NK-92 treated with Interleukin-12 subunit alpha and Interleukin-12 subunit beta, amount 100 ng/mL, for 24 hours (cell line): ENCODE measurements around the gene ATAD3B.
"Not testable (repeated sequence)": the region's sequence is repeated elsewhere in the genome, so short reads cannot be mapped to it uniquely, and the experiment has no call there.

Experiments used
- DNase-seq: peaks from one replicate; lab custom pipeline; 2025; lab: John Stamatoyannopoulos, UW

The ATAD3B gene

DNA sequence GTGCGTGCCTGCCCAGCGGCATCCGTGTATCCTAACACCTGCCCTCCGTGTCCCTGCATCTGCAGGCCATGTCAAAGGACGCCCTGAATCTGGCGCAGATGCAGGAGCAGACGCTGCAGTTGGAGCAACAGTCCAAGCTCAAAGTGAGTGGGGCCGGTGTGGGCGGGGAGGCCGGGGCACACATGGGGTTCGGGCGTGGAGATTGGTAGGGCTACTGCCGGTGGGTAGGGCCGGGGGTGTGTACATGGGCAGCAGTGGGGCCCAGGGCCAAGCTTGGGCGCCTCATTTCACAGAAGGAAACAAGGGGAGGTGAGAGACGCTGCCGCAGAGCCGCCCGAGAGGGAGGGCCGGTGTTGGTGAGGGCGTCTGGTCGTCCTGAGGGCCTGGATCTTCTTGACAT is 20.9 kb upstream of the ATAD3B start:
- DNase-seq = not testable (repeated sequence)

DNA sequence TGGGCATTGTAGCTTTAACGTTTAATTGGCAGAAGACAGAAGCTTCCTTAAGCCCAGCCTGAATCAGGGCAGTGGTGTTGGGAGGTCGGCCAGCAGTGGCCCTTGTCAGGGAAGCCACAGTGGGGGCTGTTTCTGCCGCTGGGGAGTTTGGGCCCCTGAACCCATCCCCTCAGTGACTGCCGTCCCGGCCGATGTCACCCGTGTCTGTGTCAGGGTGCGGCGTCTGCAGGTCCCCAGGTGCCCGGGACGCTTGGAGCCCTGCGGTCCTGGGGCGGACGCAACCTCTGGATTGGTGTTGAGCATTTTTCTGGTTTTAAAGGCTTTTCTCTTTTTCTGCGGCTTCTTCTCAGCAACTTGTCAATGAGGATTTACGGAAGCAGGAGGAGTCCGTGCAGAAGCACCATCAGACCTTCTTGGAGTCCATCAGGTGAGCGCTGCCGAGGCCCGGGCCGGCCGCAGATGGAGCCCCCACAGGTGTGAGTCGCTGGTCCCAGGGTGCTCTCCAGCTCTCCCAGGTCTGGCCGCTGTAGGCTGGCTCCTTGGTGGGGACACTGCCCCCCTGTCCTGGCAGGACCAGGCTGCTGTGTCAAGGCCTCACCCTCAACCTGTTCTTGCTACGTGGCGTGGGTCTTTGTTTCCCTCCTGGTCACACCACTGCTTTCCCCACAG is 19.7 kb upstream of the ATAD3B start:
- no peak for DNase-seq

DNA sequence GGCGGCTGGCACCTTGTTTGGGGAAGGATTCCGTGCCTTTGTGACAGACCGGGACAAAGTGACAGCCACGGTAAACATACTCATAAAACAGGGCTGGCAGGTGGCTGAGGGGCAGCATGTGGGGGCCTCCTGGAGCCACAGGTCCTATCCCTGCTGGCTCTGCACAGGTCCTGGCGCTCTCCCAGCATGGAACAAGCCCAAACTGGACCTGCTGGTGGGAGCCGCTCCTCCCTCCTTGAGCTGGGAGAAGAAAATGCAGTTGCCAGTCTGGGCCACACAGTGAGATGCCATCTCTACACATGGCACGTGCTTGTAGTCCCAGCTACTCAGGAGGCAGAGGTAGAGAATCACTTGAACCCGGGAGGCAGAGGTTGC is 19.2 kb upstream of the ATAD3B start:
- DNase-seq = not testable (repeated sequence)

DNA sequence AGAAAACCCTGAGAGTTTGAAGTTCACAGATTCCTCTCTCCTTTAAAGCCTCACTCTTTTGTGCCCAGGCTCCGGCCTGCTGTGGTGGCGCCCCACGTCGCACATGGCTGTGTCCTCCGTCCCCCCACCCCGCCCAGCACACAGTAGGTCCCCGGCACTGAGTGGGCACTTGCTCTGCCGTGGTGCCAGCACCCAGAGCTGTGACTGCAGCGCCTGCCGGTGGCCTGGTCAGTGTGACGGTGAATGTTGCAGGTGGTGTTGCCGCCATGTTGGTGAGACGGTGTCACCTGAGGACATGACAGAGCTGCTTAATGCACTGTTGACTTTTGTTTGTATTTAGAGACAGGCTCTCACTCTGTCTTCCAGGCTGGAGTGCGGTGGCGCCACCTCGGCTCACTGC is 18.7 kb upstream of the ATAD3B start:
- DNase-seq = no peak

DNA sequence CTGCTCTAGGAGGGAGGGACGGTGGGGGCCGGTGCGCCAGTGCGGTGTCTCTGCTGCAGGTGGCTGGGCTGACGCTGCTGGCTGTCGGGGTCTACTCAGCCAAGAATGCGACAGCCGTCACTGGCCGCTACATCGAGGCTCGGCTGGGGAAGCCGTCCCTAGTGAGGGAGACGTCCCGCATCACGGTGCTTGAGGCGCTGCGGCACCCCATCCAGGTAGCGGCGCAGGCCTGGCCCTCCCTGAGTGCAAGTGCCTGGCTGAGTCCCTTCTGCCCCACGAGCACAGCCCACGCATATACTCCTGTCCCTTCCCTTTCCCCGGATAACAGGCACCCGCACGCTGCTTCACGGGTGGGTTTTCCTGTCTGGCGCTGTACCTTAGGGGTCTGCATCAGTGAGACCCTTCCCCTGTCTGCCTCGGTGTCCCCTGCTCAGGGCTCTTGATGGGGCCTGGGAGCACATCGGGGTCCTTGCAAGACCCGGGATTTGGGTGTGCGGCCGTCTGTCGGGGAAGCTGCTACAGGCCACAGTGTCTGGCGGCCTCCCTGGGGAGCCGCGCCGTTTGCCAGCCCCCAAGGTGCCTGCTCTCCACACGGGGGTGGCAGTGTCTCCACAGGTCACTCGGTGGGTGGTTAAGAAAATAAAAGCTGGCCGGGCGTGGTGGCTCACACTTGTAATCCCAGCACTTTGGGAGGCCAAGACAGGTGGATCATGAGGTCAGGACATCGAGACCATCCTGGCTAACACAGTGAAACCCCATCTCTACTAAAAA is 17.1 kb upstream of the ATAD3B start:
- not testable (repeated sequence) for DNase-seq

DNA sequence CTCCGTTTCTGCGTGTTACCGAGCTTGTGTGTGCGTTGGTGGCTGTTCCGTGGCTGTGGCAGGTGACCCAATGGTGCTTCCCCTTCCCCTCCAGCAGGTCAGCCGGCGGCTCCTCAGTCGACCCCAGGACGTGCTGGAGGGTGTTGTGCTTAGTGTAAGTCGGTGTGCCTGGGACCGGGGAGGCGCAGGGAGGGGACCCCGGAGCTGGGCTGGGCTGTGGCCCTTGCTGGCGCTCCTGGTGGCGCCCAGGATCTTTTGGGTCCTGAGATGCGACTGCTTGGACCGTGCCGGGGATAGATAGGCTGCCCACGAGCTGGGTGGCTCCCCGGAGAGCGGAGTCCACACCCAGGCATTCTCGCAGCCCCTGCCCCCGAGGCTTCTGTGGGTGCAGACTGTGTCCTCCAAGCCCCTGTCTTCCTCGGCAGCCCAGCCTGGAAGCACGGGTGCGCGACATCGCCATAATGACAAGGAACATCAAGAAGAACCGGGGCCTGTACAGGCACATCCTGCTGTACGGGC is 16.1 kb upstream of the ATAD3B start:
- DNase-seq = no peak

DNA sequence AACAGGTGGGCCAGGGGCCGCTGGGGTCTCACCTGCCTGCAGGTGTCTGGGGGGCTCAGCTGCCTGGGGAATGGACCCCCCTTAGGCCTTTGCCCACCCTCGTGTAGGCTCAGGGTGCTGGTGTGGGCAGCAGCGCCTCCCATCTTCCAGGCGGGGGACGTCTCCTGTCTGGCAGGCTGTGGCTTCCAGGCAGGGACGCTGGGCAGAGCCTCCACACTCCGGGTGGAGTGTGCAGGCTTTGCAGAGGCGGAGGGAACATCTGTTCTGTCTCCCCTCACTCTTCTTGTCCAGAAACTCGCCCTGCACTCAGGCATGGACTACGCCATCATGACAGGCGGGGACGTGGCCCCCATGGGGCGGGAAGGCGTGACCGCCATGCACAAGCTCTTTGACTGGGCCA is 15.6 kb upstream of the ATAD3B start:
- not testable (repeated sequence) for DNase-seq

DNA sequence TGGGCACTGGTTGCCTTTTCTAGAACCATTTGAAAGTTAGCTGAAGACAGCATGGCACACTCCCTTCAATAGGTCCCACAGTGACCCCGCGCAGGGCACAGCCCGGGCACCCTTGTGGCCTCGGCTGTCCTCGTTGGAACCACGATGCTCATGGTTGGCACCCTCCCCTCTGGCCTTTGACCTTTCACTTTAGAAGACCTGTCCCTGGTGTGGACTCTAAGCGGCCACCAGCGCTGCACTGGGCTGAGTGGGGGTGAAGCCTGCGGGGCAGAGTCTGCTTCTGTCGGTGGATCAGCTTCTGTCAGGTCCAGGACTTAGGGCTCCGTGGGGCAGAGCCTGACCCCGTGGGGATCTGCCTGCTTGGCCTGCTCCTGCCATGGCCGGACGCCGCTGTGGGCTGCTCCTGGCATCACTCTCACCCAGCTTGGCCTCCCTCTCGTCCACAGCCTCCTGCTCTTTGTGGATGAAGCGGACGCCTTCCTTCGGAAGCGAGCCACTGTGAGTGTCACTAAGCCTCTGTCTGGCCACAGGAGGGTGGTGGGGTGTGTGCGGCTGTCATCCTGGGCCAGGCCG is 14.8 kb upstream of the ATAD3B start:
- not testable (repeated sequence) for DNase-seq

DNA sequence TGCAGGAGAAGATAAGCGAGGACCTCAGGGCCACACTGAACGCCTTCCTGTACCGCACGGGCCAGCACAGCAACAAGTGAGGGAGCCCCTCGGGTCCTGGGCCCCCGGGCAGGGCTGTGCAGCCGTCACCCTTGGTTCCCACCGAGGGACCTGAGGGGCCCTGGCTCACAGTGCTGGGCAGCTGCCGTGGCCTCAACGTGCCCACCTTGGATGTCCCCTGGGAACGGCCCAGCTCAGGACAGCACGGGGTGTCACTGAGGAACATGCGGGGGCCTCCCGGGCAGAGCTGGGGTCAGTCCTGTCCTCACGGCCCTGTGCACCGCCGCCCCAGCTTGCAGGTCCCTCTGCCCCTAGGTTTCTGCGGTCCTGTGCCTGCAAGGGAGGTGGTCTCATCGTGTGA is 12.4 kb upstream of the ATAD3B start:
- DNase-seq = not testable (repeated sequence)

DNA sequence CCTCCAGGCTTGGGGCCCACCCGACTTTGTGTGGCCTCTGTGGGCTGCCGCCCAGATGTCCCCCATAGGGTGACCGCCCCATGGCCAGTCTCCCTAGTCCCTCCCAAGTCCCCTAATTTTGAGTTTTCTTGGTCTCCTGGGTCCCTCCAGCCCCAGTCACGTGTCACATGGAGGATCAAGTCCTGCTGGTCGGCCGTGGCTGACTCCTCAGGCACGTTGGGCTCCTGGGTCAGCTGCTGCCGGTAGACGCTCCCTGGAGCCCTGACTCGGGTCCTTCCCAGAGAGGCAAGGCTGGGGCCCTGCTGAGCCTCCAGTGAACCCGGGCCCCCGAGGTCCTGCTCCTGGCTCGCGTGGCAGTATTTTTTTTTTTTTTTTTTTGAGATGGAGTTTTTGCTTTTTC is 11.9 kb upstream of the ATAD3B start:
- not testable (repeated sequence) for DNase-seq

DNA sequence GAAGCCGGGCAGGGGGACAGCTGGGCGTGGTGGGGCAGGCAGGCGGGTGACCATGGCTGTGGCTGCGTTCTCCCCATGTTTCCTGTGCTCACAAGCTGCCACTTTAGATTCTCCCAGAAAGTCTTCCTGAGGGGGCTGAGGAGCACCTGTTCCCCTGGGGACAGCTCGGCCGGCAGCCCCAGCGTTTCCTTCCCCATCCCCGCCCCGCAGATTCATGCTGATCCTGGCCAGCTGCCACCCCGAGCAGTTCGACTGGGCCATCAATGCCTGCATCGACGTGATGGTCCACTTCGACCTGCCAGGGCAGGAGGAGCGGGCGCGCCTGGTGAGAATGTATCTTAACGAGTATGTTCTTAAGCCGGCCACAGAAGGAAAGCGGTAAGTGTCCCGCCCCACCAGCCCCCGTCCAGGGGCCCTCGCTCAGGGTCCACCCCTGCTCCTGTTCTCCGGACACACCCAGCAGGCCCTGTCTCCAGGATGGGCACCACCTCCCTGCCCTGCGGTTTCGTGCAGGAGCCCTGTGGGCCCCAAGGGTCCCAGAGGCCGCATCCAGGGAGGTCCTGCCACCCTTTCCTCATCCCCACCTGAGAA is 10.9 kb upstream of the ATAD3B start:
- DNase-seq = no peak

DNA sequence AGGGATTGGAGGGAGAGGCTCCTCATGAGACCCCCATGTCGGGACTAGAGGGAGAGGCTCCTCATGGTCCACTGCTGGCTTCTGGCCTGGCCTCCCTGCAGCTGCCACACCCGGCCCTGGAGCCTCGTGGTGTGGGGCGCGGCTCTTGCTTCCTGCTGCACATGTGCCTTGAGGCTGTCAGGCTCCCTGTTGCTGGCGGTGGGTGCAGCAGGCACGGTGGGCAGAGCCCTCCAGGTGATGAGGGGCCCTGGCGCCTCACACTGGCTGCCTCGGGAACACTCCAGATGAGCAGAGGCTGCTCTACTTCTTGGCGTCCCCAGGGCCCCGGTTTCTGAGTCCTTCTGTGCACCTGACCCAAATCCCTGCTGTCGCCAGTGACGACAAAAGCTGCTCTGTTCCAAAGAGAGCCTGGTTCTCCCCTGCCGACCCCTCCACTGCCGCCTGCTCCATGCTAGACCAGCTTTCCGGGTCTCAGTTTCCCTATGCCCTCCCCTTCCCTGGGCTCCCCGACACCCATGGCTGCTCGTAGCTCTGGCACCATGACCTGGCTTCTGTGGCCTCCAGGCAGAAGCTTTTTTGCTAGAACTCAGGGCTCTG is 9.7 kb upstream of the ATAD3B start:
- no peak for DNase-seq

DNA sequence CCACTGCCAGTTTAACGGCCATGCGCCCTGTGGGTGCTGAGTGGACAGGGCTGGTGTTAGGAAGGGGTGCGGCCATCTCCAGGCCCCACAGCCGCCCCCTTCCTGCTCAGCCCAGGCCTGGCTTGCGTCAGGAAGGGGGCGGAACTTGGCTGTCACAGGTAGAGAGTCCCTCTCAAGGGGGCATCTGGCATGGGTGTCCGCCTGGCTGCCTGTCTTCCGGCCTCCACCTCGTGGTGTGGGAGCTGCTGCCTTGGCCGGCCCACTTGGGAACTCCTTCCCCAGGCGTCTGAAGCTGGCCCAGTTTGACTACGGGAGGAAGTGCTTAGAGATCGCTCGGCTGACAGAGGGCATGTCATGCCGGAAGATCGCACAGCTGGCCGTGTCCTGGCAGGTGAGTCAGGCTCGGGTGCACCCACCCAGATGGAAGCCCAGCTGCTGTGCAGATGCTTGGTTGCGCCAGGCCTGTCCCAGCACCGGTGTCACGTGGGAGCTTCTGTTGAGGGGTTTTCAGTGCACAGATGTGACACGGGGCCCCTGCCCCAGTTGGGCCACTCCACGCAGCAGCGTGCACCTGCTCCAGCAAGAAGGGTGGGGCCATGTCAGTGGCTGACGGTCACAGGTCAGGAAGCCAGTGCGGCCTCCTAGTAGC is 9.1 kb upstream of the ATAD3B start:
- no peak for DNase-seq

DNA sequence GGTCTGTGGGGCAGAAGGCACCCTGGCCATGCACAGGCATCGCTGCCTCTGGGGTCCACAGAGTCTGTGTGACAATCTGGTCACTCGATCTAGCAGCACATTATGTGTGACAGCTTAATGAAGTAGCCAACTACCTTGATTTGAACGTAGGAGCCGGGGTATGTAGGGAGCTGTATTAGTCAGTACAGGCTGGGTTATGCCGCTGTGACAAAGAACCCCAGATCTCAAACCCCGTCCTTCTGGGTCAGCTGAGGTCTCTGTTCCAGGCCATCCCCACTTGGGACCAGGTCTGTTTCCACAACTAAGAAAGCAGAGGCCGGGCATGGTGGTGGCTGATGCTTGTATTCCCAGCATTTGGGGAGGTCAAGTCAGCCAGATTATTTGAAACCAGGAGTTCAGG is 8.3 kb upstream of the ATAD3B start:
- no peak for DNase-seq

DNA sequence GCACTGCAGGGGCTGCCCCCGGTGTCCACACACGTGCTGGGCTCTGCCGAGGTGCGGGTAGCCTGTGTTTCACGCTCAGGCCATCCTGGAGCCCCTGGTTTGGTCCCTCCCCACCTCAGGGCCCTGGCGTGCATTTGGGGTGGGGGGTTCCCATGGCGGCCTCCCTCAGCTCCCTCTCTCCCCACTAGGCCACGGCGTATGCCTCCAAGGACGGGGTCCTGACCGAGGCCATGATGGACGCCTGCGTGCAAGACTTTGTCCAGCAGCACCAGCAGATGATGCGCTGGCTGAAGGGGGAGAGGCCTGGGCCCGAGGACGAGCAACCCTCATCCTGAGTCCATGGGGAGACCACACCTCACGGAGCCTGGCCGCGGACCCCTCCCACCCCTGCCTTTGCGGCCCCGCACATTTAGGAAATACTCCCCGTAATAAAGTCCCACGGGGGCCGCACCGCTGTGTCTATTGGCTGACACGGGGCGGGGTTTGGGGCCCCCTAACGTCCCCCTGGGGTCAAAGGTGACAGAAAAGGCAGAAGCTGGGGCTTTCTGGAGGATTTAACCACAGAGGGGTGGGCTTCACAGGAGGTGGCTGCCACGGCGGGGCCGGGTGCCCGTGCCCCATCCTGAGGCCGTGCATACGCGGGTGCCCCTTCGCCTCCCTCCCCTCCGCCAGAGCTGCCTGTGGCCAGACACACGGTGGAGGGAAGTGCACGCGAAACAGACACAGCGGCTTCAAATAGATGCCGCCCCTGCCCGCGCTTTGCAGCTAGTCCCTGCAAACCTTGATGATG is 3.2 kb upstream of the ATAD3B start:
- DNase-seq = not testable (repeated sequence)

DNA sequence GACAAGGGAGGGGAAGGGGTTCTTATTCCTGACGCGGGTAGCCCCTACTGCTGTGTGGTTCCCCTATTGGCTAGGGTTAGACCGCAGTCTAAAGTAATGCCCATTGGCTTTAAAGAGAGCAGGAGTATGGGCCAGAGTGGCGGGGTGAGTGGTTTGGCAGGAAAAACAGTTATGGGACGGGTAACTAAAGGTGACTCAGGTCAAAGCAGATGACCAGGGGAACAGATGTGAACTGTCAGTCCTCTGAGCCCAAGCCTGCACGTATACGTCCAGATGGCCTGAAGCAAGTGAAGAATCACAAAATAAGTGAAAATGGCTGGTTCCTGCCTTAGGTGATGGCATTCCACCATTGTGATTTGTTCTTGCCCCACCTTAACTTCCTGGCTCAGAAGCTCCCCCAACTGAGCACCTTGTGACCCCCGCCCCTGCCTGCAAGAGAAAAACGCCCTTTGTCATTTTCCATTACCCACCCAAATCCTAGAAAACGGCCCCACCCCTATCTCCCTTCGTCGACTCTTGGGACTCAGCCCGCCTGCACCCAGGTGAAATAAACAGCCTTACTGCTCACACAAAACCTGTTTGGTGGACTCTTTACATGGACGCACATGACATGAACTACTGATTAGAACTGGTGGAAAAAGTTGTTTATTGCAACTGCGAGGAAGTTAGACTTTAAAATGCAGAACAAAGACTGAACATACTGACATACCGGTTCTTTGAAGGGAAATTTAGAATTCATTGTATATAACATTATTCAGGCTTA is 758 bp upstream of the ATAD3B start:
- no peak for DNase-seq

DNA sequence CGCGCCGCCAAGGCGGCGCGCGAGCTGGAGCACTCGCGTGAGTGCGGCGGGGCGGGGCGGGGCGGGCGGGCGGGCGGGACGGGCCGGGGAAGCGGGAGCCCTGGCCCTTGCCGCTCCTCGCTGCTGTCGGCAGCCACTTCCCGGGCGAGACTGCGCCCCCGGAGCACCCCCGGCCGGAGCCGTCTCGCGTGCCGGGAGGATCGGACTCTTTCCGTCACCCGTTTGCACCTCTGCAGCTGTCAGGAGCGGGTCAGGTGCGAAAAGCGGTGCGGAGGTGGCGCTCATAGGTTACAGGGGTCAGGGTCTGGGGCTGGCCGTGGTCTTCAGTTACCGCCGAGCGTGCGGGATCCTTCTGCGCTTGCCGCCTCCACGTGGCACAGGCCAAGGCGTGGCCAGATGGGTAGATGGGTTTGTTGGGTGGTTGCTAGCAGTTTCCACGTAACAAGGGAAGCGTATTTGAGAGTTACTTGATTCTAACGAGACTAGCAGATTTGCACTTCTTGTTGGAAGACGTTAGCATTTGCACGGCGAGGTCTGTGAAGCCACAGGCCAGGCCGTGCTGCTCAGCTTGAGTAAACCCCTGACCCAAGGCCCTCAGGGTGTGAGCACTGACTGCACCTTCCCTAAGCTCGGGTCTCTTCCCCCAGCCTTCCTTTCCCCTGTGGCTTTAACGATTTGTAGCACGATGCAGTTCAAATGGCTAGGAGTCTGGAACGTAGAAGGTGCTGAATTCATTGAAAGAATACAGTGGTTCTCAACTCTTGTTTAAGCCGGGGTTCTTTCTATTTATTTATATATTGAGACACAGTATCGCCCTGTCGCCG is 700 bp downstream of the ATAD3B start:
- DNase-seq = not testable (repeated sequence)

DNA sequence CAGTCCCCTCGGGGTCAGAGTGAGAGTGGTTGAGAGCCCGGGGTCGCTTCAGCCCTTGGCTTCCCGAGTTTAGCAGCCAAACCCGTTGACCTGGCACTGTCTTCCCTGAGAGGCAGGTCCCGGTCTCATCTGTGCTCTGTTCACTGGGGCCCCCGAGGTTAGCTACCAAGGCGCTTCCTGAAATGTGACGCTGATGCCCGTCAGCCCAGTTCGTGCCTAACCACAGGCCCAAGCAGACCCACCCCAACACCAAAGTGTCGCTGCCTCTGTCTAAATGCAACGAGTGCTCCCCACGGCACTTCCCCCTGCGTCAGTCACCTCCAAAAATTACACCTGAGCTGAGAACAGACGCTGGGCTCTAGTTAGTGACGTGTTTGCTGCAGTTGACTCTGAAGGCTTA is 4.4 kb downstream of the ATAD3B start:
- DNase-seq = not testable (repeated sequence)

DNA sequence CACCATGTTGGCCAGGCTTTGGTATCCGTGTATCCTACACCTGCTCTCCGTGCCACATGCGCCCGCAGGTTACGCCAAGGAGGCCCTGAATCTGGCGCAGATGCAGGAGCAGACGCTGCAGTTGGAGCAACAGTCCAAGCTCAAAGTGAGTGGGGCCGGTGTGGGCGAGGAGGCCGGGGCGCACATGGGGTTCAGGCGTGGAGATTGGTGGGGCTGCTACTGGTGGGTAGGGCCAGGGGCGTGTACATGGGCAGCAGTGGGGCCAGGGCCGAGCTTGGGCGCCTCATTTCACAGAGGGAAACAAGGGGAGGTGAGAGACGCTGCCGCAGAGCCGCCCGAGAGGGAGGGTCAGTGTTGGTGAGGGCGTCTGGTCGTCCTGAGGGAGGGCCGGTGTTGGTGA is 5.6 kb downstream of the ATAD3B start:
- DNase-seq = no peak
